H7 (cell line): ENCODE data around the gene BEST1. TPM values are rescaled to one million over a fixed set of nuclear protein-coding genes. Genes with fewer than 3 reads are reported as not detected.
"Not testable (repeated sequence)": the region's sequence is repeated elsewhere in the genome, so short reads cannot be mapped to it uniquely, and the experiment has no call there.

Experiments
- DNase-seq: peaks from one replicate; pipeline ENCODE4 v3.0.0; 2012
- H3K27me3 ChIP-seq: 2 replicates; pipeline ENCODE4 v1.6.0; 2011; ENCODE audit warnings: mild to moderate bottlenecking, low read length; ENCODE audit not compliant: control insufficient read depth, insufficient read depth
- H3K36me3 ChIP-seq: replicated peaks from 2 replicates; pipeline ENCODE4 v1.5.1; 2011; ENCODE audit warnings: low read length; ENCODE audit not compliant: control insufficient read depth, insufficient read depth
- H3K4me3 ChIP-seq: 2 replicates; pipeline ENCODE4 v1.5.1; 2011; ENCODE audit warnings: low read depth, mild to moderate bottlenecking, control low read depth, low read length, moderate library complexity; ENCODE audit not compliant: insufficient read depth
- total RNA-seq: library from RNA; depleted of rRNA; stranded (reverse); fragments of >200 nt; shearing (Covaris generic); gene quantifications from 2 replicates; pipeline ENCODE4 v1.2.3, GENCODE V29; 2014

The BEST1 gene
- total RNA-seq, 1 experiment from 2014 or later: 0.45 TPM

GRCh38 chr11:61960532-61960931, 10.4 kb downstream of the BEST1 start:
- Histone ChIP-seq H3K36me3 (peaks cover 12% of the 10 kb centered on the region), H3K4me3 (no peak overlapping the region), H3K27me3 (peaks cover 9% of the 10 kb centered on the region; the same call in 1 of the 2 replicates)
- DNase-seq: peak; percentile 14

GRCh38 chr11:61961570-61962212, 11.5 kb downstream of the BEST1 start:
- H3K36me3 ChIP-seq: peaks cover 17% of the 10 kb centered on the region
- H3K27me3 ChIP-seq: no peaks in the 10 kb centered on the region; the same call in 1 of the 2 replicates
- peak; percentile 13 for DNase-seq
- no peak overlapping the region for H3K4me3 ChIP-seq

- Histone ChIP-seq H3K4me3 (no peak overlapping the region), H3K27me3 (no peaks in the 10 kb centered on the region), H3K36me3 (peaks cover 17% of the 10 kb centered on the region)
- peak; percentile 19 for DNase-seq
Measured at GRCh38 chr11:61962213-61963015, 12.3 kb downstream of the BEST1 start.

GRCh38 chr11:61963016-61963281, 12.8 kb downstream of the BEST1 start:
- H3K27me3 ChIP-seq: no peaks in the 10 kb centered on the region
- H3K4me3 ChIP-seq: no peak overlapping the region
- H3K36me3 ChIP-seq: peaks cover 17% of the 10 kb centered on the region
- no peak for DNase-seq

GRCh38 chr11:61963282-61964057, 13.3 kb downstream of the BEST1 start:
- peaks cover 17% of the 10 kb centered on the region for H3K36me3 ChIP-seq
- H3K4me3 ChIP-seq: no peak overlapping the region
- no peaks in the 10 kb centered on the region for H3K27me3 ChIP-seq
- DNase-seq: no peak

- no peaks in the 10 kb centered on the region for H3K27me3 ChIP-seq
- H3K4me3 ChIP-seq: no peak overlapping the region
- H3K36me3 ChIP-seq: peaks cover 17% of the 10 kb centered on the region
- no peak for DNase-seq
Measured at GRCh38 chr11:61964058-61964665, 14.0 kb downstream of the BEST1 start.

- H3K36me3 ChIP-seq: peaks cover 17% of the 10 kb centered on the region
- H3K27me3 ChIP-seq, DNase-seq: not testable (repeated sequence)
- peak overlapping the region; percentile 68; the same call in 1 of the 2 replicates for H3K4me3 ChIP-seq
Measured at GRCh38 chr11:61964666-61965271, 14.6 kb downstream of the BEST1 start.

- H3K4me3 ChIP-seq: peak overlapping the region; percentile 68
- peaks cover 17% of the 10 kb centered on the region for H3K36me3 ChIP-seq
- H3K27me3 ChIP-seq: no peaks in the 10 kb centered on the region
- DNase-seq: peak; percentile 48
Measured at GRCh38 chr11:61966734-61967115, 16.6 kb downstream of the BEST1 start.

GRCh38 chr11:61967116-61967923, 17.2 kb downstream of the BEST1 start, which contains the start of gene FTH1:
Gene FTH1 (minus strand): TSS chr11:61967634. CDS start chr11:61967425, 209 bp downstream.
- no peaks in the 10 kb centered on the region for H3K27me3 ChIP-seq
- peak within 1 kb of the TSS; percentile 68 for H3K4me3 ChIP-seq
- H3K36me3 ChIP-seq: peaks cover 17% of the 10 kb centered on the region
- DNase-seq: peak; percentile 99

- peak overlapping the region; percentile 68 for H3K4me3 ChIP-seq
- peaks cover 17% of the 10 kb centered on the region for H3K36me3 ChIP-seq
- DNase-seq: peak; percentile 49
- H3K27me3 ChIP-seq: no peaks in the 10 kb centered on the region
Measured at GRCh38 chr11:61967924-61968757, 18.0 kb downstream of the BEST1 start.

- Histone ChIP-seq H3K36me3 (peaks cover 16% of the 10 kb centered on the region), H3K4me3 (peak overlapping the region; percentile 68), H3K27me3 (no peaks in the 10 kb centered on the region)
- DNase-seq: no peak
Measured at GRCh38 chr11:61968758-61969390, 18.7 kb downstream of the BEST1 start.

- Histone ChIP-seq H3K36me3 (peaks cover 15% of the 10 kb centered on the region), H3K4me3 (no peak overlapping the region), H3K27me3 (no peaks in the 10 kb centered on the region)
- no peak for DNase-seq
Measured at GRCh38 chr11:61969391-61969758, 19.2 kb downstream of the BEST1 start.
